Stomach (tissue), 9 donors: Measurements from ENCODE around the gene NRM. TPM values are rescaled to one million over a fixed set of nuclear protein-coding genes. Genes with fewer than 3 reads are reported as not detected.

Experiments
- DNase-seq, 2 donors: peaks; one replicate each; pipeline versions ENCODE4 v3.0.0 to v3.0.0-alpha.2; 2013 to 2019
- H3K27ac ChIP-seq, 5 donors: fragments of 200-600 bp in 4 of 5; sonication (generic) in 4 of 5; one replicate each; pipeline ENCODE4 v1.5.1; 2013 to 2019; ENCODE audit warnings: mild to moderate bottlenecking in 1 of 5, moderate library complexity in 1 of 5
- H3K27me3 ChIP-seq, 3 donors: fragments of 200-600 bp; sonication (generic); one replicate each; pipeline ENCODE4 v1.5.1; 2017 to 2019; ENCODE audit warnings: mixed run types in 1 of 3
- H3K36me3 ChIP-seq, 4 donors: fragments of 200-600 bp; sonication (generic); 1 replicate in 3 of 4; 2 replicates in 1 of 4; pipeline ENCODE4 v1.5.1; 2016 to 2019
- H3K4me1 ChIP-seq, 4 donors: fragments of 200-600 bp; sonication (generic); one replicate each; pipeline ENCODE4 v1.5.1; 2016 to 2019
- H3K4me3 ChIP-seq, 4 donors: fragments of 200-600 bp; sonication (generic) in 3 of 4; one replicate each; pipeline ENCODE4 v1.5.1; 2016 to 2019; ENCODE audit warnings: mild to moderate bottlenecking in 1 of 4
- H3K9me3 ChIP-seq, 4 donors: fragments of 200-600 bp; sonication (generic); one replicate each; pipeline ENCODE4 v1.5.1; 2016 to 2019
- CTCF ChIP-seq, 7 experiments: fragments of 450-650 bp in 4 of 7; fragments of 200-600 bp in 3 of 7; sonication (generic) in 3 of 7; IDR thresholded peaks; one replicate each; pipeline ENCODE4 v1.5.1; 2016 to 2019; ENCODE audit warnings: antibody characterized with exemption in 7 of 7, control low read depth in 2 of 7, mild to moderate bottlenecking in 1 of 7
- EP300 ChIP-seq: sonication (generic); formaldehyde crosslinking; IDR thresholded peaks from one replicate; pipeline ENCODE4 v1.6.1; 2017; ENCODE audit warnings: antibody characterized with exemption
- POLR2A ChIP-seq, 4 donors: fragments of 450-650 bp; IDR thresholded peaks; one replicate each; pipeline ENCODE4 v1.6.1; 2016; ENCODE audit warnings: antibody characterized with exemption in 4 of 4, control low read depth in 2 of 4, mild to moderate bottlenecking in 1 of 4, moderate library complexity in 1 of 4
- POLR2AphosphoS5 ChIP-seq, 3 donors: sonication (generic); formaldehyde crosslinking; IDR thresholded peaks; one replicate each; pipeline ENCODE4 v1.6.1; 2016; ENCODE audit warnings: antibody characterized with exemption in 3 of 3
- WGBS, 5 donors: extraction: QIAGEN DNeasy Blood & Tissue Kit in 3 of 5; methylation state at CpG; one replicate each; pipeline versions ENCODE4 v1.1.5 to v1.1.7; 2013 to 2018; 5-methylcytosine and 5-hydroxymethylcytosine counted together
- intact Hi-C: fragments of 100-400 bp; cut with DNase I; formaldehyde crosslinking; loops from one replicate; pipeline ENCODE4 v1.15.1; 2023; ENCODE audit warnings: low total_unique reads
- polyA plus RNA-seq, 3 donors: library from polyadenylated mRNA; stranded (reverse); fragments of 200-250 nt; gene quantifications; one replicate each; pipeline ENCODE4 v1.2.3, GENCODE V29; 2013
- small RNA-seq, 4 donors: library from RNA; depleted of rRNA; stranded (forward); fragments of <200 nt; gene quantifications; one replicate each; pipeline ENCODE3, GENCODE V24; 2016
- total RNA-seq, 5 donors: library from RNA; depleted of rRNA; stranded (reverse); fragments of >200 nt; gene quantifications; one replicate each; pipeline versions ENCODE4 v1.1.0 to v1.2.3, GENCODE V29; 2014 to 2016
- donor health status: healthy with polysubstance abuse.
- donor health status: Bipolar disorder and iron deficiency.
- donor health status: healthy.

Gene NRM
- total and polyA plus RNA-seq, 8 donors: 0.92 to 15.8 (median 3.6) TPM

- Histone ChIP-seq H3K4me3 (no peak overlapping the region), H3K27me3 (no peaks in the 10 kb centered on the region), H3K9me3 (no peaks in the 10 kb centered on the region), H3K27ac (no peak overlapping the region), H3K4me1 (peaks cover under 1 to 6% (median 4%) of the 10 kb centered on the region in 4 donors), H3K36me3 (peaks cover 0 to 83% (median 72%) of the 10 kb centered on the region in 4 donors)
- DNase-seq: no peak
- intact Hi-C loops: no loop called here
- WGBS, 5 donors: 71 to 88% (median 83%) methylated on average over 1 of the region's 1 CpG
- TF ChIP-seq POLR2AphosphoS5 (IDR thresholded peaks at IDR 0.05): no peak
- no peak for TF ChIP-seq POLR2A (IDR thresholded peaks at IDR 0.05)
- TF ChIP-seq CTCF (IDR thresholded peaks at IDR 0.05): no peak
- no peak for TF ChIP-seq EP300
Observed at GRCh38 chr6:30641048-30641447, 49.7 kb downstream of the NRM start.

- DNase-seq: no peak
- Histone ChIP-seq H3K27me3 (no peaks in the 10 kb centered on the region), H3K4me3 (no peak overlapping the region), H3K27ac (no peak overlapping the region), H3K36me3 (peaks cover 0 to 81% (median 68%) of the 10 kb centered on the region in 4 donors), H3K4me1 (no peaks in the 10 kb centered on the region), H3K9me3 (no peaks in the 10 kb centered on the region)
- 58 to 74% (median 71%) methylated on average over 10 of the region's 10 CpGs for WGBS, 5 donors
- intact Hi-C loops: no loop called here
- TF ChIP-seq EP300 (no peak), POLR2A (IDR thresholded peaks at IDR 0.05) (no peak), POLR2AphosphoS5 (IDR thresholded peaks at IDR 0.05) (no peak), CTCF (IDR thresholded peaks at IDR 0.05) (no peak)
Observed at GRCh38 chr6:30640481-30640880, 50.3 kb downstream of the NRM start.

Small RNAs within 50 kb of the gene (small RNA-seq; reads per million reads assigned to genes)
- 0 reads per million in 4 donors for gene RF00019

Other genes with a start within 250 kb of the NRM start
- 100 to 1,000 TPM; 182 to 566 (median 272) TPM for gene HLA-E, start 201.5 kb downstream of the NRM start, total RNA-seq
- 100 to 1,000 TPM; 120 to 300 (median 121) TPM for gene HLA-E, start 201.5 kb downstream of the NRM start, polyA plus RNA-seq
- 10 to 100 TPM; 12.7 to 39.7 (median 19.2) TPM for gene GNL1, start 134.5 kb downstream of the NRM start, total RNA-seq
- gene GNL1, start 134.5 kb downstream of the NRM start, polyA plus RNA-seq: 10 to 100 TPM; 42.6 to 53.3 (median 48.9) TPM
- gene PRR3, start 133.7 kb downstream of the NRM start, total RNA-seq: 10 to 100 TPM in 2 of 5 donors, under 1 TPM in 1, not detected in 2; 0.89 to 10.7 (median 10.5) TPM
- 1 to 10 TPM; 4.1 to 7.1 (median 5.5) TPM for gene PRR3, start 133.7 kb downstream of the NRM start, polyA plus RNA-seq
- 10 to 100 TPM in 4 of 5 donors, 1 to 10 TPM in 1; 7.6 to 32.6 (median 28.3) TPM for gene ABCF1, start 119.5 kb downstream of the NRM start, total RNA-seq
- 10 to 100 TPM; 17.1 to 28.0 (median 26.8) TPM for gene ABCF1, start 119.5 kb downstream of the NRM start, polyA plus RNA-seq
- 100 to 1,000 TPM in 2 of 5 donors, 10 to 100 TPM in 3; 27.4 to 164 (median 50.1) TPM for gene PPP1R10, start 73.7 kb downstream of the NRM start, total RNA-seq
- 10 to 100 TPM in 2 of 3 donors, 1 to 10 TPM in 1; 9.9 to 20.2 (median 17.7) TPM for gene PPP1R10, start 73.7 kb downstream of the NRM start, polyA plus RNA-seq
- 10 to 100 TPM in 4 of 5 donors, 1 to 10 TPM in 1; 6.4 to 54.8 (median 28.5) TPM for gene MRPS18B, start 73.1 kb downstream of the NRM start, total RNA-seq
- 10 to 100 TPM; 51.3 to 71.2 (median 61.6) TPM for gene MRPS18B, start 73.1 kb downstream of the NRM start, polyA plus RNA-seq
- 10 to 100 TPM in 1 of 5 donors, 1 to 10 TPM in 3, not detected in 1; 3.0 to 11.6 (median 5.2) TPM for gene ATAT1, start 64.1 kb downstream of the NRM start, total RNA-seq
- 1 to 10 TPM; 5.3 to 7.5 (median 5.7) TPM for gene ATAT1, start 64.1 kb downstream of the NRM start, polyA plus RNA-seq
- 100 to 1,000 TPM in 1 of 5 donors, 10 to 100 TPM in 3, 1 to 10 TPM in 1; 7.3 to 126 (median 12.8) TPM for gene C6orf136, start 43.9 kb downstream of the NRM start, total RNA-seq
- gene C6orf136, start 43.9 kb downstream of the NRM start, polyA plus RNA-seq: 10 to 100 TPM; 21.2 to 29.3 (median 25.7) TPM
- gene DHX16, start 18.0 kb downstream of the NRM start, total RNA-seq: 10 to 100 TPM; 22.0 to 67.0 (median 30.1) TPM
- 10 to 100 TPM; 18.3 to 34.0 (median 23.4) TPM for gene DHX16, start 18.0 kb downstream of the NRM start, polyA plus RNA-seq
- gene PPP1R18, start 4.3 kb downstream of the NRM start, total RNA-seq: 10 to 100 TPM in 4 of 5 donors, 1 to 10 TPM in 1; 9.0 to 20.1 (median 12.8) TPM
- 10 to 100 TPM; 24.7 to 40.3 (median 32.2) TPM for gene PPP1R18, start 4.3 kb downstream of the NRM start, polyA plus RNA-seq
- 100 to 1,000 TPM in 2 of 5 donors, 10 to 100 TPM in 2, 1 to 10 TPM in 1; 9.6 to 153 (median 99.2) TPM for gene MDC1, start 26.3 kb upstream of the NRM start, total RNA-seq
- gene MDC1, start 26.3 kb upstream of the NRM start, polyA plus RNA-seq: 1 to 10 TPM; 3.8 to 8.7 (median 4.2) TPM
- gene TUBB, start 29.4 kb upstream of the NRM start, total RNA-seq: 100 to 1,000 TPM in 4 of 5 donors, 10 to 100 TPM in 1; 67.5 to 177 (median 109) TPM
- gene TUBB, start 29.4 kb upstream of the NRM start, polyA plus RNA-seq: 100 to 1,000 TPM; 127 to 223 (median 183) TPM
- 100 to 1,000 TPM in 2 of 5 donors, 10 to 100 TPM in 3; 40.6 to 201 (median 74.7) TPM for gene FLOT1, start 51.7 kb upstream of the NRM start, total RNA-seq
- 100 to 1,000 TPM; 145 to 178 (median 151) TPM for gene FLOT1, start 51.7 kb upstream of the NRM start, polyA plus RNA-seq
- 100 to 1,000 TPM in 2 of 5 donors, 10 to 100 TPM in 3; 16.5 to 144 (median 92.8) TPM for gene IER3, start 53.6 kb upstream of the NRM start, total RNA-seq
- 100 to 1,000 TPM; 112 to 187 (median 147) TPM for gene IER3, start 53.6 kb upstream of the NRM start, polyA plus RNA-seq
- 100 to 1,000 TPM in 3 of 5 donors, 10 to 100 TPM in 2; 51.3 to 144 (median 109) TPM for gene DDR1, start 193.5 kb upstream of the NRM start, total RNA-seq
- 10 to 100 TPM; 17.6 to 88.7 (median 49.4) TPM for gene DDR1, start 193.5 kb upstream of the NRM start, polyA plus RNA-seq
- gene GTF2H4, start 217.2 kb upstream of the NRM start, total RNA-seq: 10 to 100 TPM in 2 of 5 donors, 1 to 10 TPM in 3; 3.9 to 67.4 (median 8.1) TPM
- 10 to 100 TPM; 15.3 to 29.6 (median 17.6) TPM for gene GTF2H4, start 217.2 kb upstream of the NRM start, polyA plus RNA-seq
- gene VARS2, start 223.3 kb upstream of the NRM start, total RNA-seq: 10 to 100 TPM in 4 of 5 donors, 1 to 10 TPM in 1; 1.2 to 61.6 (median 22.7) TPM
- gene VARS2, start 223.3 kb upstream of the NRM start, polyA plus RNA-seq: 10 to 100 TPM; 17.9 to 21.8 (median 18.5) TPM
- gene SFTA2, start 241.2 kb upstream of the NRM start, total RNA-seq: 10 to 100 TPM in 1 of 5 donors, 1 to 10 TPM in 1, not detected in 3; 2.8 to 15.2 TPM
- 10 to 100 TPM; 10.2 to 94.7 (median 44.1) TPM for gene SFTA2, start 241.2 kb upstream of the NRM start, polyA plus RNA-seq
- 100 to 1,000 TPM in 3 of 5 donors, 10 to 100 TPM in 1, under 1 TPM in 1; 0.87 to 346 (median 168) TPM for gene MUCL3, start 250.0 kb upstream of the NRM start, total RNA-seq
- 10 to 100 TPM; 17.5 to 83.3 (median 39.6) TPM for gene MUCL3, start 250.0 kb upstream of the NRM start, polyA plus RNA-seq